ENCODE measurements around the gene SSBP3.

SSBP3 gene

DNA sequence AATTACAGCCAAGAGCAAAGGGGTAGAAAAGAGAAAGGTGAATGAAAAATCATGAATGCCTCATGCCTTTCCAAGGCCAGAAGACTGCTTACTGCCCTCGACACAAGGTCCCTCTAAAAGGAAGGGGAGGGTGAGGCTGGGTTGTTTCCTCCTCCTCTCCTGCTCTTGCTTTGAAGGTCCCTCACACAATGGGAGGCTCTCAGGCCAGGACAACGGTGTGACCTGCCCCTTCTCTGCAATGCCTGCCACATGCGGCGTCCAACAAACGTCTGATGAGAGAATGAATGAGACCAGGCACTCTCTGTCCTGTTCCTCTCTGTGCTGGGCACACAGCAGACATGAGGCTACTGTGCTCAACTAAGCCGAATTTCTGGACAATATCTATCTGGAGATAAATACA lies 51.3 kb downstream of the SSBP3 start:
- Histone ChIP-seq H3K27me3 (no peaks in the 10 kb centered on the region), H3K27ac (no peak overlapping the region), H3K9me3 (no peaks in the 10 kb centered on the region), H3K4me3 (no peak overlapping the region), H3K4me1 (peaks cover 0 to 88% (median 37%) of the 10 kb centered on the region in 4 donors), H3K36me3 (peaks cover 4 to 13% (median 11%) of the 10 kb centered on the region in 3 donors)
- intact Hi-C loops (cut with DNase I; ENCODE audit: low total_unique reads) = no loop called here
- DNase-seq = no peak
- TF ChIP-seq, protein P1, sequence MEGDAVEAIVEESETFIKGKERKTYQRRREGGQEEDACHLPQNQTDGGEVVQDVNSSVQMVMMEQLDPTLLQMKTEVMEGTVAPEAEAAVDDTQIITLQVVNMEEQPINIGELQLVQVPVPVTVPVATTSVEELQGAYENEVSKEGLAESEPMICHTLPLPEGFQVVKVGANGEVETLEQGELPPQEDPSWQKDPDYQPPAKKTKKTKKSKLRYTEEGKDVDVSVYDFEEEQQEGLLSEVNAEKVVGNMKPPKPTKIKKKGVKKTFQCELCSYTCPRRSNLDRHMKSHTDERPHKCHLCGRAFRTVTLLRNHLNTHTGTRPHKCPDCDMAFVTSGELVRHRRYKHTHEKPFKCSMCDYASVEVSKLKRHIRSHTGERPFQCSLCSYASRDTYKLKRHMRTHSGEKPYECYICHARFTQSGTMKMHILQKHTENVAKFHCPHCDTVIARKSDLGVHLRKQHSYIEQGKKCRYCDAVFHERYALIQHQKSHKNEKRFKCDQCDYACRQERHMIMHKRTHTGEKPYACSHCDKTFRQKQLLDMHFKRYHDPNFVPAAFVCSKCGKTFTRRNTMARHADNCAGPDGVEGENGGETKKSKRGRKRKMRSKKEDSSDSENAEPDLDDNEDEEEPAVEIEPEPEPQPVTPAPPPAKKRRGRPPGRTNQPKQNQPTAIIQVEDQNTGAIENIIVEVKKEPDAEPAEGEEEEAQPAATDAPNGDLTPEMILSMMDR (IDR thresholded peaks at IDR 0.05) = no peak

DNA sequence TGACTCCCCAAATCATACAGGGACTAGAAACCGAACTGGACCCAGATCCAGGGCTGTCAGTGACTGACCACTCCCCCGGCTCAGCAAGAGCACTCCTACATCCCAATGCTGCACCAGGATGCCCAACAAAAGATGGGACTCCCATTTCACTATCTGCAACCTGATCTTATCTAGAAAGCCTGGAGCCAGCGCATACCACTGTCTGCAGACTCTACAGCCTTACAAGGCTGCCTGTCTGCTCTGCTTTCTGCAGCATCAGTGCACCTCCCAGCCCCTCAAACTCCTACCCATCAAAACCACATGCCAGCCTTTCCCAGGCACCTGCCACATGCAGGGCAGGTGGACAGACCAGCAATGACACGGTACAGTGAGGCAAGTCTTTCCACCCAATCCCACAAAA lies 52.2 kb downstream of the SSBP3 start:
- DNase-seq = no peak
- Histone ChIP-seq H3K36me3 (peaks cover 4 to 13% (median 11%) of the 10 kb centered on the region in 3 donors), H3K27me3 (no peaks in the 10 kb centered on the region), H3K4me1 (peaks cover 0 to 84% (median 32%) of the 10 kb centered on the region in 4 donors), H3K4me3 (no peak overlapping the region), H3K9me3 (no peaks in the 10 kb centered on the region), H3K27ac (no peak overlapping the region)
- intact Hi-C loops (cut with DNase I; ENCODE audit: low total_unique reads) = no loop called here
- TF ChIP-seq, protein P1 (IDR thresholded peaks at IDR 0.05) = no peak

DNA sequence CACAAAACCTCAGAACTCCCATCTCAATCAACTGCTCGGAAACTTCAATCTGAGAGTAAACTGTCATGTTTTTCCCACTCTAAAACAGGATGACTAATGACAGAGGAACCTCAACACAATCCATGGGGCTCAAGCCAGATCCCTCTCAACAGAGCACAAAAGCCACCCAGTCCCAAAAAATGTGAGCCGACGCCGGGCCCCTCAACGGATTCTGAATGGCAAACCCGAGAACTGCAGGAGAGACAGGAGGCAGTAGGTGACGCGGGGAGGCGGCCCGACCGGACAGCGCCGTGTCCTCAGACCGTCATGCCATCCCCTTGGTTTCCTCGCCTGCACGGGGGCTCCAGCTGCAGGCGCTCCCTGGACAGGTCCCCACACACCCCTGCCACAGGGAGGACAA lies 53.4 kb downstream of the SSBP3 start:
- DNase-seq = no peak
- H3K4me3 ChIP-seq = no peak overlapping the region
- H3K36me3 ChIP-seq = peaks cover 0 to 2% (median 2%) of the 10 kb centered on the region in 3 donors
- no peaks in the 10 kb centered on the region for H3K9me3 ChIP-seq
- TF ChIP-seq, protein P1 (IDR thresholded peaks at IDR 0.05) = no peak
- H3K27ac ChIP-seq = no peak overlapping the region
- no peaks in the 10 kb centered on the region for H3K27me3 ChIP-seq
- intact Hi-C loops (cut with DNase I; ENCODE audit: low total_unique reads) = no loop called here
- H3K4me1 ChIP-seq = peaks cover 0 to 73% (median 27%) of the 10 kb centered on the region in 4 donors

DNA sequence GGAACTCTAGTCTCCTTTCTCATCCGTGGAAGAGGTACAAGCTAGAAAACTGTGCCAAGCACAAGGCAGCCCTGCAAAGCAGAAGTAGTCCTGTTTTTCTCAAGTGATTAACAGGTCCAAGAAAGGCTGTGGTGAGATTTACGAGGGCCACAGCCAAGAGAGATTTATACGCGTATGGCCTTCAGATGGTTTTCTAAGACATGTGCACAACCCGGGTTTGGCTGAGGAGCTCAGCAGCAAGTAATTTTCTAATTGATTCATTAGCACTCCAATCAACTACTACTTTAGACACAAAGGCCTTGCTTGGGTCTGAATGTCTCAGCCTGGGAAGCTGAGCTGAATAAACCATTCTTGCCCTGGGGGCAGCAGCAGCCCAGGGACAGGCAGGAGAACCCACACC lies 55.8 kb downstream of the SSBP3 start:
- no peak for DNase-seq
- TF ChIP-seq, protein P1 (IDR thresholded peaks at IDR 0.05) = no peak
- Histone ChIP-seq H3K4me1 (peaks cover 0 to 55% (median 21%) of the 10 kb centered on the region in 4 donors), H3K27ac (peak overlapping the region in 1 of 2 donors; percentile 30), H3K27me3 (no peaks in the 10 kb centered on the region), H3K9me3 (no peaks in the 10 kb centered on the region), H3K36me3 (no peaks in the 10 kb centered on the region), H3K4me3 (no peak overlapping the region)
- intact Hi-C loops (cut with DNase I; ENCODE audit: low total_unique reads) = no loop called here

DNA sequence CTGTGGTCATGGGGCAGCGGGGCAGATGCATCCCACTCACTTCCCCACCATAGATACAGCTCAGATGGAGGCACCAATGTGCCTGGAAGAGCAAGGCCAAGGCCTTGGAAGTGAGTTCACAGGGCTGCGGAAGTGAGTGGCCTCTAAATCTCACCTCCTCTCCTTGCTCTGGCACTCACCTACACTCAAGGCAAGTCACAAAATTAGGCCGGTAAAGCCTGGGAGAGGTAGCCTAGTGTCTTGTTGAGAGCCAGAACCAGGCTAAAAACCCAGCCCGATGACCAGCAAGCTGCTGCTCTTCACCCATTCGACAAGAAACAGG lies 57.5 kb downstream of the SSBP3 start:
- DNase-seq = no peak
- H3K4me3 ChIP-seq = no peak overlapping the region
- H3K36me3 ChIP-seq = peaks cover 0 to 5% (median 0%) of the 10 kb centered on the region in 3 donors
- TF ChIP-seq, protein P1 (IDR thresholded peaks at IDR 0.05) = no peak
- peaks cover 0 to 38% (median 13%) of the 10 kb centered on the region in 4 donors for H3K4me1 ChIP-seq
- H3K9me3 ChIP-seq = no peaks in the 10 kb centered on the region
- no peak overlapping the region for H3K27ac ChIP-seq
- intact Hi-C loops (cut with DNase I; ENCODE audit: low total_unique reads) = no loop called here
- no peaks in the 10 kb centered on the region for H3K27me3 ChIP-seq

Data from tibial artery (tissue), 4 donors.